MM.1S (cell line): ENCODE data around the gene EIF4EBP2.

Source experiments
- DNase-seq: peaks from one replicate; pipeline ENCODE4 v3.0.0-alpha.2; 2015
- H2AFZ ChIP-seq: fragments of 300-600 bp; sonication (generic); 2 replicates; pipeline ENCODE4 v1.6.0; 2016; ENCODE audit warnings: antibody characterized with exemption, low read length
- H3F3A ChIP-seq: fragments of 300-600 bp; sonication (generic); 2 replicates; pipeline ENCODE4 v1.6.1; 2016; ENCODE audit warnings: mild to moderate bottlenecking, antibody characterized with exemption, low read length, moderate library complexity, mixed read lengths; ENCODE audit not compliant: insufficient read depth
- H3K27ac ChIP-seq: fragments of 300-600 bp; sonication (generic); 2 replicates; pipeline ENCODE4 v1.5.1; 2016; ENCODE audit warnings: mild to moderate bottlenecking, low read length
- H3K27me3 ChIP-seq: fragments of 300-600 bp; sonication (generic); replicated peaks from 2 replicates; pipeline ENCODE4 v1.6.0; 2016; ENCODE audit warnings: low read length; ENCODE audit not compliant: insufficient read depth
- H3K36me3 ChIP-seq: fragments of 300-600 bp; sonication (generic); replicated peaks from 2 replicates; pipeline ENCODE4 v1.6.1; 2016; ENCODE audit warnings: mild to moderate bottlenecking, low read length, mixed read lengths; ENCODE audit not compliant: insufficient read depth
- H3K4me1 ChIP-seq: fragments of 300-600 bp; sonication (generic); 2 replicates; pipeline ENCODE4 v1.6.1; 2016; ENCODE audit warnings: low read length, mixed read lengths
- H3K4me2 ChIP-seq: fragments of 300-600 bp; sonication (generic); 2 replicates; pipeline ENCODE4 v1.6.0; 2016; ENCODE audit warnings: low read depth, low read length
- H3K4me3 ChIP-seq: fragments of 300-600 bp; sonication (generic); 2 replicates; pipeline ENCODE4 v1.5.1; 2016; ENCODE audit warnings: low read length, mixed read lengths
- H3K79me2 ChIP-seq: fragments of 300-600 bp; sonication (generic); 2 replicates; pipeline ENCODE4 v1.6.1; 2016; ENCODE audit warnings: mixed run types, low read length, mixed read lengths
- H3K9ac ChIP-seq: fragments of 300-600 bp; sonication (generic); 2 replicates; pipeline ENCODE4 v1.6.1; 2016; ENCODE audit warnings: low read length, mixed read lengths
- H3K9me2 ChIP-seq: fragments of 300-600 bp; sonication (generic); replicated peaks from 2 replicates; pipeline ENCODE4 v1.6.1; 2016; ENCODE audit warnings: mild to moderate bottlenecking, low read length, mixed read lengths; ENCODE audit not compliant: insufficient read depth
- H3K9me3 ChIP-seq: fragments of 300-600 bp; sonication (generic); replicated peaks from 2 replicates; pipeline ENCODE4 v1.6.1; 2016; ENCODE audit warnings: mild to moderate bottlenecking, low read length, mixed read lengths; ENCODE audit not compliant: insufficient read depth
- H4K20me1 ChIP-seq: fragments of 300-600 bp; sonication (generic); 2 replicates; pipeline ENCODE4 v1.6.1; 2016; ENCODE audit warnings: mild to moderate bottlenecking, low read length, moderate library complexity, mixed read lengths; ENCODE audit not compliant: insufficient read depth
- EZH2 ChIP-seq: fragments of 300-600 bp; sonication (generic); optimal IDR thresholded peaks from 2 replicates; pipeline ENCODE3; 2017; ENCODE audit warnings: low read depth, mild to moderate bottlenecking, antibody characterized with exemption, low read length, mixed read lengths
- EZH2phosphoT487 ChIP-seq: fragments of 300-600 bp; sonication (generic); IDR thresholded peaks from 2 replicates; pipeline ENCODE4 v1.6.1; 2018; ENCODE audit warnings: antibody characterized with exemption, low read length
- TF ChIP-seq, protein P1 (sequence below): fragments of 300-600 bp; sonication (generic); IDR thresholded peaks from 2 replicates; pipeline ENCODE4 v1.5.1; 2016; ENCODE audit warnings: antibody characterized with exemption, low read length, mixed read lengths

Gene EIF4EBP2, protein sequence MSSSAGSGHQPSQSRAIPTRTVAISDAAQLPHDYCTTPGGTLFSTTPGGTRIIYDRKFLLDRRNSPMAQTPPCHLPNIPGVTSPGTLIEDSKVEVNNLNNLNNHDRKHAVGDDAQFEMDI

DNA sequence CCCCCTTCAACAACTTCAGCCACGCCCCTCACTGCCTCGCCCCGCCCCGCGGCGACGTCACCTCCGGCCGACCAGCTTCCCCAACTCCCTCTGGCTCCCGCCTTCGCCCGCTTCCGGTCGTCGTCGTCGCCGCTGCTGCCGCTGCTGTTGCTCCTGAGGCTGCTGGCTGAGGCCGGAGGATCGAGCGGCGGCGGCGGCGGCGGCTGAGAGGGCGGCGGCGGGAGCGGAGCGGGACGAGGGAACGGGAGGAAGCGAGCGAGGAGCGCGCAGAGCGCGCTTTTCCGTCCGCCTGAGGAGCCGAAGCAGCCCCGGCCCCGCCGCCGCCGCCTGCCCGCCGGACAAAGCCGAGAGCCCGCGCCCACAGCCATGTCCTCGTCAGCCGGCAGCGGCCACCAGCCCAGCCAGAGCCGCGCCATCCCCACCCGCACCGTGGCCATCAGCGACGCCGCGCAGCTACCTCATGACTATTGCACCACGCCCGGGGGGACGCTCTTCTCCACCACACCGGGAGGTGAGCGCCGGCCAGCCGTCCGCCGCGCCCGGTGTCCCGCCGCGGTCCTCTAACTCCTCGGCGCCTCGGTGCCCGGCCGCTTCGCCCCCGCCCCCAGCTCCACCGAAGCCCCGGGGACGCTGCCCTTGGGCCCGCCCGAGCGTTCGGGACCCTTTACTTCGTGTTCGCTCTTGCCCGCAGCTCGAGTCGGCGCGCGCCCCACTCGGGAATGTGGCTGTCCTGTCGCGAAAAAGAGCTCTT is at the start of gene EIF4EBP2:
Gene EIF4EBP2, plus strand, starts transcription at position 110 of the 751 bp plus-strand sequence. Its CDS starts 257 bp downstream, at position 367.
- no peak for TF ChIP-seq EZH2
- TF ChIP-seq, protein P1, sequence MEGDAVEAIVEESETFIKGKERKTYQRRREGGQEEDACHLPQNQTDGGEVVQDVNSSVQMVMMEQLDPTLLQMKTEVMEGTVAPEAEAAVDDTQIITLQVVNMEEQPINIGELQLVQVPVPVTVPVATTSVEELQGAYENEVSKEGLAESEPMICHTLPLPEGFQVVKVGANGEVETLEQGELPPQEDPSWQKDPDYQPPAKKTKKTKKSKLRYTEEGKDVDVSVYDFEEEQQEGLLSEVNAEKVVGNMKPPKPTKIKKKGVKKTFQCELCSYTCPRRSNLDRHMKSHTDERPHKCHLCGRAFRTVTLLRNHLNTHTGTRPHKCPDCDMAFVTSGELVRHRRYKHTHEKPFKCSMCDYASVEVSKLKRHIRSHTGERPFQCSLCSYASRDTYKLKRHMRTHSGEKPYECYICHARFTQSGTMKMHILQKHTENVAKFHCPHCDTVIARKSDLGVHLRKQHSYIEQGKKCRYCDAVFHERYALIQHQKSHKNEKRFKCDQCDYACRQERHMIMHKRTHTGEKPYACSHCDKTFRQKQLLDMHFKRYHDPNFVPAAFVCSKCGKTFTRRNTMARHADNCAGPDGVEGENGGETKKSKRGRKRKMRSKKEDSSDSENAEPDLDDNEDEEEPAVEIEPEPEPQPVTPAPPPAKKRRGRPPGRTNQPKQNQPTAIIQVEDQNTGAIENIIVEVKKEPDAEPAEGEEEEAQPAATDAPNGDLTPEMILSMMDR: no peak
- no peak for TF ChIP-seq EZH2phosphoT487
- peaks cover 41% of the 10 kb centered on the region for H3K79me2 ChIP-seq
- peak within 1 kb of the TSS; percentile 90 for H3K9ac ChIP-seq
- peak; percentile 92 for DNase-seq
- H3K4me2 ChIP-seq: peak within 1 kb of the TSS; percentile 86
- peak within 1 kb of the TSS; percentile 72; the same call in 1 of the 2 replicates for H3K27ac ChIP-seq
- H4K20me1 ChIP-seq: 0 out of 2 replicates have a peak, but pooled peaks cover 7% of the 10 kb centered on the region
- peaks cover 9% of the 10 kb centered on the region for H3F3A ChIP-seq
- peak within 1 kb of the TSS; percentile 94 for H2AFZ ChIP-seq
- H3K9me3 ChIP-seq: no peaks in the 10 kb centered on the region
- no peaks in the 10 kb centered on the region for H3K36me3 ChIP-seq
- H3K9me2 ChIP-seq: no peaks in the 10 kb centered on the region
- peak within 1 kb of the TSS; percentile 90 for H3K4me3 ChIP-seq
- no peaks in the 10 kb centered on the region for H3K27me3 ChIP-seq
- H3K4me1 ChIP-seq: peaks cover 3% of the 10 kb centered on the region

DNA sequence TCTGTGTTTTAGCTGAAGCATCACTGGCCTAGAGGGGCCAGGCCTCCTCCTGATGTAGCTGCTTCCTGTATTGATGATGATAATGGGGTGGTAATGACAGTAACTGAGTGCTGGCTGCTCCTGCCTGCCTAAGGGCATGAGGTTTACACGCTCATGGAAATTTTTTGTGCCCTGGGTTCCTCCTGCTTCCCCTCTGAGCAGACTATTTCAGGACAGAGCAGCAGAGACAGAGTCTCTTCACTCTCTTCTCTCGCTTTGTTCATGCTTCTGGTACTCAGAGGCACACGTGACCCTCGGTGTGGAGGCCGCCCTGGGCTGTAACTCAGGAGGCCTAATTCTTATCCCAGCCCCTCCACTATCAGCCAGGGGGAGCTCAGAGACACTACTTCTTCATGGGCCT is 49.4 kb upstream of the EIF4EBP2 start:
- H3F3A ChIP-seq: no peaks in the 10 kb centered on the region

DNA sequence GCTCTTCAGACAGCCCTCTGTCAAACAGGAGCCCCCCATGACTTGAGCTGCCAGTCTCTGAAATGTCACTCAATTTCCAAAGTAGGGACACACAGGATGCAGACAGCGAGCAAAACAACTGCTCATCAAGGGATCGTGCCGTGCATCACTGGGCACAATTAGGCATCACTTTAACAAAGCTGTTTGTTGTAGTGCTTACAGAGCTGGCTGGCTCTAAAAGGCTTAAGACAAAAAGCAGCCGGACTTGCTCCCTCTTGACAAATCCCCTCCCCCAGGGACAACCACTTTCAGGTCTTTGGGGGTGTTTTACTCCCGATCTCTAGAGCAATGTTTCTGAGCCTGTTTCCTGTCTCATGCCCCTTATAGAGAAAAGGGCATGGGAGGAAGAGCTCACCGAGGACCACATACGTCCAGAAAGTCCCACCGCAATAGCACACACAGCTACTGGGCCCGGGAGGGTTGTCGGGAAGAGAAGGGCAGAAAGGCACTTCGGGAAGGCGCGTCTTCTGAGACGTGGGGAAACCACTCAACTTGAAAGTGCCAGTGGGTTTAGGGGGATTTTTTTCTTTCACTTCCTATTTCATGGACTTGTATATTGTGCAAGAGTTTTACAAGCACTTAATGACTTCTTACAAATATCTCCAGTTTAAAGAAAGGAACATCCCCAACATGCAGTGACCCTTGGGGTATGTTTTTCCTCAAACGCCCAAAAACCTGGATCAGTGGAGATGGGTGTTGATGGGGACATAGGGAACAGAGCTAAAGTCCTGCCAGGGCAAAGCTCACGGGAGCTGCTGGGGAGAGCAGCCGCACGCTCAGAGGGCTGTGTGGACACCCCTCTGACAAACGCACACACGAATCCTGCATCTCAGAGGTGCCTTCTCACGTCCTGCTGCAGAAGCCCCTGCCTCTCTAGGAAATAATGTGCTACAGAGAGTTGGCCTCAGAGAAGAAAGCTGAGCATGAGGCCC is 48.6 kb upstream of the EIF4EBP2 start:
- no peak overlapping the region for H3K27ac ChIP-seq
- DNase-seq: no peak
- H3F3A ChIP-seq: no peaks in the 10 kb centered on the region
- 0 out of 2 replicates have a peak overlapping the region, but pooled peaks have one; percentile 2 for H3K4me3 ChIP-seq
- H3K27me3 ChIP-seq: no peaks in the 10 kb centered on the region
- TF ChIP-seq, protein P1: no peak
- TF ChIP-seq EZH2: no peak
- H3K79me2 ChIP-seq: no peaks in the 10 kb centered on the region
- no peaks in the 10 kb centered on the region for H3K9me3 ChIP-seq
- H3K9ac ChIP-seq: no peak overlapping the region
- H3K4me1 ChIP-seq: no peaks in the 10 kb centered on the region; the same call in 1 of the 2 replicates
- no peaks in the 10 kb centered on the region for H3K9me2 ChIP-seq
- 0 out of 2 replicates have a peak overlapping the region, but pooled peaks have one; percentile 33 for H2AFZ ChIP-seq
- peak overlapping the region; percentile 41 for H3K4me2 ChIP-seq
- no peaks in the 10 kb centered on the region for H4K20me1 ChIP-seq
- no peaks in the 10 kb centered on the region for H3K36me3 ChIP-seq

More for the DNA sequence above, 49.4 kb upstream of the EIF4EBP2 start:
- H3K27me3 ChIP-seq: no peaks in the 10 kb centered on the region
- H4K20me1 ChIP-seq: no peaks in the 10 kb centered on the region
- no peak for TF ChIP-seq EZH2phosphoT487
- TF ChIP-seq, protein P1: no peak
- no peak overlapping the region for H3K4me2 ChIP-seq
- H3K9me3 ChIP-seq: no peaks in the 10 kb centered on the region
- no peaks in the 10 kb centered on the region for H3K79me2 ChIP-seq
- no peak overlapping the region for H3K27ac ChIP-seq
- H2AFZ ChIP-seq: no peak overlapping the region
- no peaks in the 10 kb centered on the region for H3K9me2 ChIP-seq
- H3K4me3 ChIP-seq: no peak overlapping the region
- H3K9ac ChIP-seq: no peak overlapping the region
- no peak for DNase-seq
- H3K36me3 ChIP-seq: no peaks in the 10 kb centered on the region
- no peaks in the 10 kb centered on the region; the same call in 1 of the 2 replicates for H3K4me1 ChIP-seq
